HepG2 (cell line): ENCODE results near the gene SPOPL. TPM values are rescaled to one million over a fixed set of nuclear protein-coding genes. Genes with fewer than 3 reads are reported as not detected.

Experiments
- ATAC-seq: fragments of 200-7000 bp; cut with Tn5 transposase; 3 replicates; pipeline ENCODE4 v1.9.1; 2020; ENCODE audit warnings: mild to moderate bottlenecking, moderate library complexity
- BruUV-seq: library from RNA; stranded (reverse); fragments of 400-500 nt; replicated peaks from 2 replicates; lab custom pipeline; 2021; lab: Mats Ljungman, UMichigan
- CTCF ChIA-PET: fragments of 300-600 bp; formaldehyde crosslinking; extraction: SDS; loops from one replicate; lab custom pipeline; 2021; ENCODE audit warnings: low total read pairs, inconsistent platforms, low intra/inter-chr PET ratio; lab: Yijun Ruan, JAX
- POLR2A ChIA-PET: fragments of 350-600 bp; sonication (Branson Sonifier 250); formaldehyde crosslinking; loops from one replicate; lab custom pipeline; 2020; ENCODE audit warnings: antibody characterized with exemption, inconsistent platforms; lab: Yijun Ruan, JAX
- DNase-seq: peaks from one replicate; pipeline ENCODE4 v3.0.0-alpha.2; 2015; ENCODE audit warnings: low spot score
- FAIRE-seq: peaks from 3 replicates; lab custom pipeline; 2011; peaks lifted over from hg19 to GRCh38; lab: Jason Lieb, UNC
- H2AFZ ChIP-seq: one replicate; pipeline ENCODE4 v1.6.1; 2011; ENCODE audit warnings: low read length, inconsistent platforms
- H3K27ac ChIP-seq: fragments of 300-600 bp; 3 replicates; pipeline ENCODE4 v1.8.0; 2011; ENCODE audit warnings: mixed run types, mild to moderate bottlenecking, mixed read lengths, low read length, inconsistent platforms; ENCODE audit not compliant: insufficient read depth; ENCODE audit errors: extremely low read length
- H3K27me3 ChIP-seq, 2 experiments: fragments of 200-600 bp in 1 of 2; 2 replicates in 1 of 2; 3 replicates in 1 of 2; pipeline versions ENCODE4 v1.6.0 to v1.8.0; 2011; ENCODE audit warnings: low read length in 2 of 2, mild to moderate bottlenecking in 2 of 2, moderate library complexity in 2 of 2, inconsistent platforms in 1 of 2; ENCODE audit not compliant: insufficient read depth in 2 of 2, control insufficient read depth in 1 of 2
- H3K36me3 ChIP-seq, 2 experiments: fragments of 200-600 bp in 1 of 2; replicated peaks in 1 of 2; 2 replicates in 1 of 2; 3 replicates in 1 of 2; pipeline versions ENCODE4 v1.5.1 to v1.8.0; 2011; ENCODE audit warnings: low read length in 2 of 2, inconsistent platforms in 1 of 2; ENCODE audit not compliant: insufficient read depth in 2 of 2, control insufficient read depth in 1 of 2
- H3K4me1 ChIP-seq: 2 replicates; pipeline ENCODE4 v1.5.1; 2012; ENCODE audit warnings: low read length, inconsistent platforms; ENCODE audit not compliant: insufficient read depth
- H3K4me2 ChIP-seq: 2 replicates; pipeline ENCODE4 v1.6.0; 2011; ENCODE audit warnings: low read depth, low read length, inconsistent platforms
- H3K4me3 ChIP-seq, 3 experiments: fragments of 200-600 bp in 1 of 3; sonication (generic), shearing (Covaris generic) in 1 of 3; replicated peaks in 1 of 3; 2 replicates each; pipeline ENCODE4 v1.5.1; 2011 to 2016; ENCODE audit warnings: low read length in 3 of 3, inconsistent platforms in 2 of 3, low read depth in 2 of 3, mild to moderate bottlenecking in 2 of 3, control low read depth in 1 of 3, mixed read lengths in 1 of 3; ENCODE audit not compliant: insufficient read depth in 1 of 3
- H3K79me2 ChIP-seq: one replicate; pipeline ENCODE4 v1.6.1; 2011; ENCODE audit warnings: low read length, inconsistent platforms; ENCODE audit not compliant: insufficient read depth
- H3K9ac ChIP-seq: 2 replicates; pipeline ENCODE4 v1.6.0; 2011; ENCODE audit warnings: mild to moderate bottlenecking, low read depth, low read length, inconsistent platforms; ENCODE audit not compliant: insufficient read depth
- H3K9me3 ChIP-seq: 2 replicates; pipeline ENCODE4 v1.5.1; 2012; ENCODE audit warnings: mild to moderate bottlenecking, low read length
- H4K20me1 ChIP-seq: 2 replicates; pipeline ENCODE4 v1.6.0; 2011; ENCODE audit warnings: inconsistent platforms, mild to moderate bottlenecking, low read length, moderate library complexity; ENCODE audit not compliant: insufficient read depth
- ATAD3A ChIP-seq: sonication (generic); formaldehyde crosslinking; IDR thresholded peaks from 2 replicates; pipeline ENCODE4 v1.4.0; 2020; ENCODE audit warnings: missing genetic modification reagents
- CHD4 ChIP-seq: fragments of 200-600 bp; sonication (generic); IDR thresholded peaks from 2 replicates; pipeline ENCODE4 v1.7.0; 2017; ENCODE audit warnings: mild to moderate bottlenecking, low read length, borderline replicate concordance
- DPF2 ChIP-seq: sonication (generic); formaldehyde crosslinking; IDR thresholded peaks from 2 replicates; pipeline ENCODE4 v1.4.0; 2020; ENCODE audit warnings: mild to moderate bottlenecking, low read depth, missing genetic modification reagents, borderline replicate concordance
- HINFP ChIP-seq: sonication (generic); formaldehyde crosslinking; IDR thresholded peaks from 2 replicates; pipeline ENCODE4 v1.4.0; 2020; ENCODE audit warnings: low read depth, mild to moderate bottlenecking, missing genetic modification reagents
- HMG20A ChIP-seq: IDR thresholded peaks from 2 replicates; pipeline ENCODE4 v1.6.1; 2016; ENCODE audit warnings: borderline replicate concordance
- HMGXB3 ChIP-seq: sonication (generic); formaldehyde crosslinking; IDR thresholded peaks from 2 replicates; pipeline ENCODE4 v1.4.0; 2020; ENCODE audit warnings: missing genetic modification reagents, borderline replicate concordance
- HNF4A ChIP-seq: sonication (generic); formaldehyde crosslinking; IDR thresholded peaks from 2 replicates; pipeline ENCODE4 v1.4.0; 2020; ENCODE audit warnings: missing genetic modification reagents
- HNRNPH1 ChIP-seq: fragments of 200-400 bp; formaldehyde crosslinking; optimal IDR thresholded peaks from 2 replicates; pipeline ENCODE3; 2017; ENCODE audit warnings: mild to moderate bottlenecking, low read depth, low read length
- HOMEZ ChIP-seq: IDR thresholded peaks from 2 replicates; pipeline ENCODE4 v1.6.1; 2016; ENCODE audit warnings: low read depth
- NCOR1 ChIP-seq: fragments of 200-600 bp; sonication (generic); IDR thresholded peaks from 2 replicates; pipeline ENCODE4 v1.7.0; 2017; ENCODE audit warnings: antibody characterized with exemption, low read length, borderline replicate concordance
- PCBP2 ChIP-seq: fragments of 200-400 bp; formaldehyde crosslinking; optimal IDR thresholded peaks from 2 replicates; pipeline ENCODE3; 2018; ENCODE audit warnings: low read length, low read depth; ENCODE audit not compliant: poor library complexity, severe bottlenecking
- RBM22 ChIP-seq: fragments of 200-400 bp; formaldehyde crosslinking; optimal IDR thresholded peaks from 2 replicates; pipeline ENCODE3; 2017; ENCODE audit warnings: mild to moderate bottlenecking, low read length, moderate library complexity
- SAP130 ChIP-seq: IDR thresholded peaks from 2 replicates; pipeline ENCODE4 v1.6.1; 2016; ENCODE audit warnings: low read depth
- SMAD3 ChIP-seq: sonication (generic); formaldehyde crosslinking; IDR thresholded peaks from 2 replicates; pipeline ENCODE4 v1.4.0; 2020; ENCODE audit warnings: missing genetic modification reagents
- ZBTB46 ChIP-seq: sonication (generic); formaldehyde crosslinking; IDR thresholded peaks from 2 replicates; pipeline ENCODE4 v1.4.0; 2020; ENCODE audit warnings: mild to moderate bottlenecking, missing genetic modification reagents, borderline replicate concordance
- ZNF678 ChIP-seq: sonication (generic); formaldehyde crosslinking; IDR thresholded peaks from 2 replicates; pipeline ENCODE4 v1.4.0; 2020; ENCODE audit warnings: mild to moderate bottlenecking, missing genetic modification reagents
- WGBS: methylation state at CpG from one replicate; pipeline ENCODE4 v1.1.6; 2017; ENCODE audit warnings: low lambda C conversion rate; 5-methylcytosine and 5-hydroxymethylcytosine counted together
- in situ Hi-C: cut with HindIII; loops from 2 replicates; pipeline ENCODE4 v1.10.0; 2017; ENCODE audit warnings: low pct_unique_long_range_greater_than_20kb; ENCODE audit not compliant: extremely low pct_ligation_motif_present
- intact Hi-C: fragments of 100-400 bp; cut with micrococcal nuclease; formaldehyde crosslinking; loops from one replicate; pipeline ENCODE4 v1.10.0; 2022; ENCODE audit not compliant: unreplicated experiment
- polyA plus RNA-seq, 8 experiments: library from polyadenylated mRNA; depleted of rRNA in 3 of 8; stranded (reverse) in 7 of 8; unstranded in 1 of 8; fragments of >200 nt; fragmentation: Illumina TruSeq in 4 of 8; extraction: Trizol in 4 of 8; gene quantifications; 2 replicates each; pipeline versions ENCODE4 v1.2.1 to v1.2.3, GENCODE V29; 2011 to 2016; ENCODE audit warnings: low read depth in 4 of 8, missing spikeins in 1 of 8, mixed read lengths in 1 of 8; ENCODE audit not compliant: insufficient read depth in 1 of 8
- total RNA-seq, 5 experiments: library from RNA; depleted of rRNA; stranded (reverse); fragments of >200 nt; fragmentation: Illumina TruSeq; extraction: Trizol; gene quantifications; 2 replicates each; pipeline ENCODE4 v1.2.3, GENCODE V29; 2016; ENCODE audit warnings: low read depth in 1 of 5

Gene SPOPL
- total and polyA plus RNA-seq, 2 of the 13 experiments (the other 11 are each of a cell fraction or from before 2014, with no cell fraction given) = 12.6 to 51.6 TPM

- in situ Hi-C loops (no loop called here), intact Hi-C loops (loop anchor here (10.0 kb wide), 1 partner anchor 232 kb away; no protein-coding TSS in a partner anchor)
- peak overlapping the region; percentile 42 for H3K4me2 ChIP-seq
- peak; percentile 71 for ATAC-seq
- H3K9me3 ChIP-seq = no peaks in the 10 kb centered on the region
- no peak overlapping the region; the same call in 1 of the 2 replicates for H3K9ac ChIP-seq
- CTCF ChIA-PET = no interaction called here
- BruUV-seq = no TSS peak
- no peaks in the 10 kb centered on the region for H3K36me3 ChIP-seq
- H3K4me1 ChIP-seq = peaks cover 45% of the 10 kb centered on the region
- 15% methylated on average over 4 of the region's 4 CpGs for WGBS
- H2AFZ ChIP-seq = no peak overlapping the region
- H4K20me1 ChIP-seq = peaks cover 50% of the 10 kb centered on the region
- no peak for FAIRE-seq
- POLR2A ChIA-PET = no interaction called here
- H3K27me3 ChIP-seq = no peaks in the 10 kb centered on the region; a peak in 1 of 5 replicates
- peaks cover 100% of the 10 kb centered on the region for H3K79me2 ChIP-seq
- H3K27ac ChIP-seq = peak overlapping the region; percentile 49
- no peak overlapping the region for H3K4me3 ChIP-seq
- DNase-seq = peak; percentile 84
- peak; percentile 66 for TF ChIP-seq HNF4A (CRISPR knock-in tag)
- TF ChIP-seq SMAD3 = no peak
- TF ChIP-seq NCOR1 = peak; percentile 69; the same call in 1 of the 2 replicates
- no peak for TF ChIP-seq ZBTB46
- TF ChIP-seq RBM22 = no peak
- TF ChIP-seq HNRNPH1 = no peak
- TF ChIP-seq ZNF678 (CRISPR knock-in tag) = no peak
- TF ChIP-seq HMGXB3 (CRISPR knock-in tag) = no peak
- TF ChIP-seq HMG20A (CRISPR knock-in tag) = peak; percentile 42; the same call in 1 of the 2 replicates
- no peak for TF ChIP-seq ATAD3A (CRISPR knock-in tag)
- no peak for TF ChIP-seq HINFP (CRISPR knock-in tag)
- TF ChIP-seq PCBP2 = no peak
- TF ChIP-seq HOMEZ = peak; percentile 94
- peak; percentile 26; the same call in 1 of the 2 replicates for TF ChIP-seq SAP130 (CRISPR knock-in tag)
- no peak for TF ChIP-seq DPF2 (CRISPR knock-in tag)
- TF ChIP-seq CHD4 = peak; percentile 35; the same call in 1 of the 2 replicates
Observed at GRCh38 chr2:138507267-138507666, 5.7 kb downstream of the SPOPL start.
